HepG2 (cell line): ENCODE data around the gene YWHAQ. TPM values are rescaled to one million over a fixed set of nuclear protein-coding genes. Genes with fewer than 3 reads are reported as not detected.

Source experiments
- ATF2 ChIP-seq: sonication (generic); formaldehyde crosslinking; IDR thresholded peaks from 2 replicates; pipeline ENCODE4 v1.4.0; 2020; ENCODE audit warnings: missing genetic modification reagents
- ATF6 ChIP-seq: sonication (generic); formaldehyde crosslinking; conservative IDR thresholded peaks from 2 replicates; pipeline ENCODE4 v1.4.0; 2020; ENCODE audit warnings: missing genetic modification reagents
- CBX5 ChIP-seq: sonication (generic); formaldehyde crosslinking; IDR thresholded peaks from 2 replicates; pipeline ENCODE4 v1.4.0; 2020; ENCODE audit warnings: missing genetic modification reagents, borderline replicate concordance
- CEBPB ChIP-seq: IDR thresholded peaks from 2 replicates; pipeline ENCODE4 v1.6.1; 2011; ENCODE audit warnings: low read depth, low read length, improper control_type of control experiment, borderline replicate concordance
- CENPT ChIP-seq: sonication (generic); formaldehyde crosslinking; IDR thresholded peaks from 2 replicates; pipeline ENCODE4 v1.8.0; 2022; ENCODE audit warnings: low read depth, mild to moderate bottlenecking, moderate library complexity, missing genetic modification reagents
- FOXK1 ChIP-seq: sonication (generic); formaldehyde crosslinking; IDR thresholded peaks from 2 replicates; pipeline ENCODE4 v1.4.0; 2020; ENCODE audit warnings: low read depth, missing genetic modification reagents, borderline replicate concordance
- GZF1 ChIP-seq: sonication (generic); formaldehyde crosslinking; IDR thresholded peaks from 2 replicates; pipeline ENCODE4 v1.5.1; 2020; ENCODE audit warnings: mild to moderate bottlenecking, missing genetic modification reagents
- HIC2 ChIP-seq: sonication (generic); formaldehyde crosslinking; IDR thresholded peaks from 2 replicates; pipeline ENCODE4 v1.9.0; 2022; ENCODE audit warnings: low read depth, missing genetic modification reagents
- MEIS1 ChIP-seq: sonication (generic); formaldehyde crosslinking; IDR thresholded peaks from 2 replicates; pipeline ENCODE4 v1.9.0; 2021; ENCODE audit warnings: mild to moderate bottlenecking, missing genetic modification reagents, moderate library complexity, borderline replicate concordance
- MEIS2 ChIP-seq: sonication (generic); formaldehyde crosslinking; IDR thresholded peaks from 2 replicates; pipeline ENCODE4 v1.9.0; 2021; ENCODE audit warnings: mild to moderate bottlenecking, missing genetic modification reagents
- NFIB ChIP-seq: sonication (generic); formaldehyde crosslinking; IDR thresholded peaks from 2 replicates; pipeline ENCODE4 v1.9.0; 2021; ENCODE audit warnings: missing genetic modification reagents, mild to moderate bottlenecking, borderline replicate concordance
- RFX1 ChIP-seq: fragments of 450-650 bp; IDR thresholded peaks from 2 replicates; pipeline ENCODE4 v1.6.1; 2017
- ZBTB10 ChIP-seq: sonication (generic); formaldehyde crosslinking; IDR thresholded peaks from 2 replicates; pipeline ENCODE4 v1.4.0; 2020; ENCODE audit warnings: missing genetic modification reagents, borderline replicate concordance
- ZBTB42 ChIP-seq: sonication (generic); formaldehyde crosslinking; IDR thresholded peaks from 2 replicates; pipeline ENCODE4 v1.5.0; 2020; ENCODE audit warnings: mild to moderate bottlenecking, missing genetic modification reagents
- ZNF460 ChIP-seq: sonication (generic); formaldehyde crosslinking; IDR thresholded peaks from 2 replicates; pipeline ENCODE4 v1.5.1; 2020; ENCODE audit warnings: missing genetic modification reagents, mild to moderate bottlenecking, borderline replicate concordance
- ZNF720 ChIP-seq: sonication (generic); formaldehyde crosslinking; IDR thresholded peaks from 2 replicates; pipeline ENCODE4 v1.4.0; 2020; ENCODE audit warnings: missing genetic modification reagents
- ZNF773 ChIP-seq: sonication (generic); formaldehyde crosslinking; IDR thresholded peaks from 2 replicates; pipeline ENCODE4 v1.4.0; 2020; ENCODE audit warnings: missing genetic modification reagents, borderline replicate concordance
- ZNF781 ChIP-seq: sonication (generic); formaldehyde crosslinking; IDR thresholded peaks from 2 replicates; pipeline ENCODE4 v1.5.1; 2020; ENCODE audit warnings: borderline replicate concordance, mild to moderate bottlenecking, missing genetic modification reagents; ENCODE audit errors: not compliant biosample characterization
- ZNF841 ChIP-seq: sonication (generic); formaldehyde crosslinking; IDR thresholded peaks from 2 replicates; pipeline ENCODE4 v1.8.1; 2023; ENCODE audit warnings: missing genetic modification reagents, borderline replicate concordance
- polyA plus RNA-seq, 8 experiments: library from polyadenylated mRNA; depleted of rRNA in 3 of 8; stranded (reverse) in 7 of 8; unstranded in 1 of 8; fragments of >200 nt; fragmentation: Illumina TruSeq in 4 of 8; extraction: Trizol in 4 of 8; gene quantifications; 2 replicates each; pipeline versions ENCODE4 v1.2.1 to v1.2.3, GENCODE V29; 2011 to 2016; ENCODE audit warnings: low read depth in 4 of 8, missing spikeins in 1 of 8, mixed read lengths in 1 of 8; ENCODE audit not compliant: insufficient read depth in 1 of 8
- total RNA-seq, 5 experiments: library from RNA; depleted of rRNA; stranded (reverse); fragments of >200 nt; fragmentation: Illumina TruSeq; extraction: Trizol; gene quantifications; 2 replicates each; pipeline ENCODE4 v1.2.3, GENCODE V29; 2016; ENCODE audit warnings: low read depth in 1 of 5

YWHAQ gene
- total and polyA plus RNA-seq, 2 of the 13 experiments (the other 11 are each of a cell fraction or from before 2014, with no cell fraction given), result 160 to 304 TPM

- TF ChIP-seq CBX5 (CRISPR knock-in tag) (no peak), FOXK1 (peak; percentile 87), ZBTB10 (CRISPR knock-in tag) (0 out of 2 replicates have a peak, but pooled peaks have one; percentile 78), ZNF781 (CRISPR knock-in tag) (peak; percentile 13), ZNF460 (CRISPR knock-in tag) (no peak), ZBTB42 (CRISPR knock-in tag) (no peak), ZNF773 (CRISPR knock-in tag) (no peak), ATF2 (CRISPR knock-in tag) (peak; percentile 49; the same call in 1 of the 2 replicates), CEBPB (no peak), ZNF841 (CRISPR knock-in tag) (no peak), MEIS2 (no peak; the same call in 1 of the 2 replicates), HIC2 (CRISPR knock-in tag) (no peak), MEIS1 (CRISPR knock-in tag) (no peak), RFX1 (peak; percentile 98), ATF6 (CRISPR knock-in tag) (no peak), NFIB (CRISPR knock-in tag) (no peak), ZNF720 (CRISPR knock-in tag) (no peak), CENPT (CRISPR knock-in tag) (no peak), GZF1 (CRISPR knock-in tag) (peak; percentile 75; the same call in 1 of the 2 replicates)
These were observed at the start of gene YWHAQ (continued) for GRCh38 chr2:9630736-9631552.
